HUES64 (cell line): Measurements from ENCODE around the gene LTB4R2. TPM values are rescaled to one million over a fixed set of nuclear protein-coding genes. Genes with fewer than 3 reads are reported as not detected.

ENCODE experiments used
- H3K27ac ChIP-seq: 2 replicates; pipeline ENCODE4 v1.7.0; 2013; ENCODE audit warnings: low read depth, low read length, inconsistent platforms
- H3K27me3 ChIP-seq: 2 replicates; pipeline ENCODE4 v1.6.1; 2013; ENCODE audit warnings: mild to moderate bottlenecking, low read length; ENCODE audit not compliant: insufficient read depth
- H3K36me3 ChIP-seq: 2 replicates; pipeline ENCODE4 v1.6.1; 2013; ENCODE audit warnings: mild to moderate bottlenecking, low read length; ENCODE audit not compliant: insufficient read depth
- H3K4me1 ChIP-seq: 2 replicates; pipeline ENCODE4 v1.6.1; 2013; ENCODE audit warnings: mild to moderate bottlenecking, low read length, moderate library complexity; ENCODE audit not compliant: insufficient read depth
- H3K4me3 ChIP-seq: 2 replicates; pipeline ENCODE4 v1.5.1; 2013; ENCODE audit warnings: mild to moderate bottlenecking, low read length, moderate library complexity
- H3K9ac ChIP-seq: 2 replicates; pipeline ENCODE4 v1.6.1; 2013; ENCODE audit warnings: mild to moderate bottlenecking, low read depth, low read length
- H3K9me3 ChIP-seq: 2 replicates; pipeline ENCODE4 v1.6.1; 2013; ENCODE audit warnings: low read depth, low read length; ENCODE audit not compliant: insufficient read depth
- WGBS: fragments of 150-250, 120-280 bp; methylation state at CpG from one replicate; pipeline ENCODE4 v1.1.7; 2013; ENCODE audit warnings: missing lambda C conversion rate; 5-methylcytosine and 5-hydroxymethylcytosine counted together
- polyA plus RNA-seq, 2 experiments: library from polyadenylated mRNA; stranded (reverse); fragments of 50-300 nt; gene quantifications; one replicate each; pipeline ENCODE4 v1.2.3, GENCODE V29; 2013

LTB4R2 gene, protein sequence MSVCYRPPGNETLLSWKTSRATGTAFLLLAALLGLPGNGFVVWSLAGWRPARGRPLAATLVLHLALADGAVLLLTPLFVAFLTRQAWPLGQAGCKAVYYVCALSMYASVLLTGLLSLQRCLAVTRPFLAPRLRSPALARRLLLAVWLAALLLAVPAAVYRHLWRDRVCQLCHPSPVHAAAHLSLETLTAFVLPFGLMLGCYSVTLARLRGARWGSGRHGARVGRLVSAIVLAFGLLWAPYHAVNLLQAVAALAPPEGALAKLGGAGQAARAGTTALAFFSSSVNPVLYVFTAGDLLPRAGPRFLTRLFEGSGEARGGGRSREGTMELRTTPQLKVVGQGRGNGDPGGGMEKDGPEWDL
- 4.1 TPM for polyA plus RNA-seq (2013, experiment 1 of 2)
- polyA plus RNA-seq (2013, experiment 2 of 2) = 3.4 TPM

- Histone ChIP-seq H3K9ac (no peak within 1 kb of the TSS), H3K4me3 (no peak within 1 kb of the TSS), H3K4me1 (no peaks in the 10 kb centered on the region), H3K9me3 (no peaks in the 10 kb centered on the region), H3K27me3 (no peaks in the 10 kb centered on the region), H3K36me3 (peaks cover 43% of the 10 kb centered on the region), H3K27ac (no peak within 1 kb of the TSS)
- WGBS = 91% methylated on average over 5 of the region's 5 CpGs
Observed at GRCh38 chr14:24309538-24310264, at the start of gene LTB4R2. Gene LTB4R2 (plus strand): TSS chr14:24310140. CDS start chr14:24310665, 525 bp downstream.

DNA sequence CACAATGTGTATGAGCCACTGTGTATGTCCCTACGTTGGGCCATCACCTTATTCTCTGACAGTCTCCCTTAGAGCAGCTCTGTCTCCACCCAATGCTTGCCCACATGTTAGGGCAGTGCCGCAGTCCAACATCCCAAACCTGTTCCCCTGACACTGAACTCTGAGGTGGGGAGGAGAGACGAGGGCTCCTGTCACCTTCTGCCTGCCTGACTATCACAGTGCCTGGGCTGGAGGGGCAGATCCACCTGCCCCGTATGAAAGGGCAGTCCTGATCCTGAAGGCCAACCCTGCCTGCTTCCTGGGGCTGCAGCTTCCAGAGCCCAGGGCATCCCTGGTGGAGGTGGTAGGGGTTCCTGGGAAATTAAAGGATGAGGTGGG, 49.2 kb upstream of the LTB4R2 start:
- Histone ChIP-seq H3K4me3 (no peak overlapping the region), H3K27me3 (no peaks in the 10 kb centered on the region), H3K36me3 (no peaks in the 10 kb centered on the region), H3K27ac (no peak overlapping the region), H3K9me3 (no peaks in the 10 kb centered on the region), H3K4me1 (no peaks in the 10 kb centered on the region), H3K9ac (no peak overlapping the region)
- WGBS = 83% methylated on average over 4 of the region's 4 CpGs

- 94% methylated on average over 20 of the region's 20 CpGs for WGBS
- Histone ChIP-seq H3K27ac (no peak overlapping the region), H3K9me3 (no peaks in the 10 kb centered on the region), H3K9ac (no peak overlapping the region), H3K4me3 (no peak overlapping the region), H3K36me3 (0 out of 2 replicates have a peak, but pooled peaks cover under 1% of the 10 kb centered on the region), H3K27me3 (no peaks in the 10 kb centered on the region), H3K4me1 (no peaks in the 10 kb centered on the region)
Observed at GRCh38 chr14:24261256-24261968, 48.5 kb upstream of the LTB4R2 start.

DNA sequence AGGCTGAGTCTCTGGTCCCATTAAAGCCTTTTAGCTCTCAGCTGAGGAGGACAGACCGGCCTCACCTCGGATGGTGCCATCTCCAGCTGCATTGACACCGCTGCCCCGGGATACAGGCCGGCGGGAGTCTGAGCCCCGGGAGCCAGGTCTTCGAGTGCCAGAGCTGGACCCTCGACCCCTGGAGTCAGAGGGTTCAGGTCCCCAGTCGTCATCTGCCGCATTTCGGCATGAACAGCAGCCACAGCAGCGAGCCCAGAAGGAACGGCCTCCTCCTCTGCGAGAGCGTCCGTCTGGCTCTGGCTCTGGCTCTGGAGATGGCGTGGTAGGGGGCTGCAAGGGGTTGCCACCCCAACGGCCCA, 48.0 kb upstream of the LTB4R2 start:
- 93% methylated on average over 19 of the region's 19 CpGs for WGBS
- H3K9me3 ChIP-seq = no peaks in the 10 kb centered on the region

DNA sequence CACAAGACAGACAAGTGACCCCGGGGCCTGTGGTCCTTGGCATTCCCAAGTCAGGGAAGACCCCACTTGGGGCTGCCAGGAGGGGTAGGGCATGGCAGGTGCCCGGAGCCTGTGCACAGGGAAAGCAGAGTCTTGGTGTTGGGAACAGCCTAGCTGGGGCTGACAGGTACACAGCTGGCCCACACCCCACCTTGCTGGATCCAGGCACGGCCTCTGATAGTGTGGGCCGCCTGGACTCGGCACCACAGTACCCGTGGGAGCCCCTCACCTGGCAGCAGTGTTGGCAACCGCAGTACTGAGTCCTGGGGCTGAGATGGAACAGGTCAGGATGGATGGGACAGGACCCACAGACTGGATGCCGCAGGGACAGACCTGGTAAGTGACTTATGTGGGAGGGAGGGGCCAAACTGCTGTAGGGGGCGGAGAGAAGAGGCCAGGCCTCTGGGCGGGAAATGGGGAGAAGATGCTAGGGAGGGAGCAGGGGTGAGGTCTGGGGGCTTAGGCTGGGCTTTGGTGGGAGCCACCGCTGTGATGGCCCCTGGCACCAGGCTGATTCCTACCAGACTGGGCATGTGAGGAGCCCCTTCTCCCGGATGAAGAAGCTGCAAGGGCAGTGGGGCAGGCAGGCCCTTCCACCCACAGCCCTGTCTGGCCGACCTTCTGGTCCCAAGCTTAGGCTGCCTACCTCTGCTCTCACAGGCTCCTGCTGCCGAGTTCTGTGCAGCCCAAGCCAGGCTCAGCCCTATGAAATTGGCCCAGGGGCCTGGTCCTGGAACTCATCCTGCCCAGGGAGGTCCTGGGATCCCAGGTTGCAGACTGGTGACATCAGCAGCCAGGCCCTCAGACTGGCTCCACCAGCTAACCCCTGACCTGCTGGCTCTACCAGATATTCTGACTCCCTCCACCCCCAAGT, 46.9 kb upstream of the LTB4R2 start, which contains the start of gene TGM1:
TGM1 (minus strand) TSS at position 357 of the 913 bp plus-strand sequence. CDS start 825 bp downstream, outside the sequence.
- Histone ChIP-seq H3K4me1 (no peaks in the 10 kb centered on the region), H3K27ac (no peak within 1 kb of the TSS), H3K36me3 (peaks cover 11% of the 10 kb centered on the region; the same call in 1 of the 2 replicates), H3K27me3 (no peaks in the 10 kb centered on the region), H3K9me3 (no peaks in the 10 kb centered on the region), H3K4me3 (no peak within 1 kb of the TSS), H3K9ac (no peak within 1 kb of the TSS)
- 78% methylated on average over 14 of the region's 14 CpGs for WGBS

More for the DNA sequence above, 48.0 kb upstream of the LTB4R2 start:
- H3K9ac ChIP-seq = no peak overlapping the region
- H3K27me3 ChIP-seq = no peaks in the 10 kb centered on the region
- no peaks in the 10 kb centered on the region for H3K4me1 ChIP-seq
- H3K36me3 ChIP-seq = peaks cover 5% of the 10 kb centered on the region; the same call in 1 of the 2 replicates
- H3K4me3 ChIP-seq = no peak overlapping the region
- no peak overlapping the region for H3K27ac ChIP-seq

- Histone ChIP-seq H3K36me3 (peaks cover 11% of the 10 kb centered on the region; the same call in 1 of the 2 replicates), H3K27ac (no peak overlapping the region)
- WGBS = 88% methylated on average over 6 of the region's 6 CpGs
Observed at GRCh38 chr14:24263848-24264247, 46.1 kb upstream of the LTB4R2 start.

GRCh38 chr14:24264298-24264697, 45.6 kb upstream of the LTB4R2 start:
- H3K27me3 ChIP-seq = no peaks in the 10 kb centered on the region
- H3K4me3 ChIP-seq = no peak overlapping the region
- H3K27ac ChIP-seq = no peak overlapping the region
- no peaks in the 10 kb centered on the region for H3K9me3 ChIP-seq
- WGBS = 87% methylated on average over 6 of the region's 6 CpGs
- no peaks in the 10 kb centered on the region for H3K4me1 ChIP-seq
- H3K36me3 ChIP-seq = peaks cover 11% of the 10 kb centered on the region; the same call in 1 of the 2 replicates
- no peak overlapping the region for H3K9ac ChIP-seq

More at GRCh38 chr14:24263848-24264247, 46.1 kb upstream of the LTB4R2 start:
- Histone ChIP-seq H3K9me3 (no peaks in the 10 kb centered on the region), H3K27me3 (no peaks in the 10 kb centered on the region), H3K4me1 (no peaks in the 10 kb centered on the region), H3K9ac (no peak overlapping the region), H3K4me3 (no peak overlapping the region)

GRCh38 chr14:24266344-24267244, 43.3 kb upstream of the LTB4R2 start:
- Histone ChIP-seq H3K27ac (no peak overlapping the region), H3K9me3 (no peaks in the 10 kb centered on the region), H3K9ac (no peak overlapping the region), H3K4me3 (no peak overlapping the region), H3K27me3 (no peaks in the 10 kb centered on the region), H3K4me1 (no peaks in the 10 kb centered on the region), H3K36me3 (peaks cover 11% of the 10 kb centered on the region; the same call in 1 of the 2 replicates)
- 92% methylated on average over 18 of the region's 18 CpGs for WGBS

DNA sequence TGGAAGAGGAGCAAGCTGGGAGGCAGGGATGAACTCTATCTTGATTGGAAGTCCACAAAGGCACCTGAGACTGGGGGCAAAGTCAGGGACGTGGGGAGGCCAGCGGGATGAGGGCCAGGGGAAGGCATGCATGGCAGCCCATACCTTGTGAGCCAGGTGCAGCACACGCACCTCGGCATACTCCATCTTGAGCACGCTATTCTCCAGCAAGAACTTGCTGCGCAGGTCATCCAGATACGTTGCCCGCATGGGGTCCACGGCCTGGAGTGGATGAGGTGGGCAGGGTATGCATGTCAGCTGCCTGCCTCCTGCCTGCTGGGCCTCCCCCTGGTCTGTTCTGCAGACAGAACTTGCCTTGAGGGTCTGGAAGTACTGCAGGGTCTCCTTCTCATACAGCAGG, 42.4 kb upstream of the LTB4R2 start:
- peaks cover 11% of the 10 kb centered on the region; the same call in 1 of the 2 replicates for H3K36me3 ChIP-seq
- no peak overlapping the region for H3K4me3 ChIP-seq
- no peak overlapping the region for H3K9ac ChIP-seq
- no peaks in the 10 kb centered on the region for H3K9me3 ChIP-seq
- no peaks in the 10 kb centered on the region for H3K4me1 ChIP-seq
- 94% methylated on average over 9 of the region's 9 CpGs for WGBS
- no peak overlapping the region for H3K27ac ChIP-seq
- H3K27me3 ChIP-seq = no peaks in the 10 kb centered on the region
